ENCODE results near the gene TOB2.

Gene TOB2

DNA sequence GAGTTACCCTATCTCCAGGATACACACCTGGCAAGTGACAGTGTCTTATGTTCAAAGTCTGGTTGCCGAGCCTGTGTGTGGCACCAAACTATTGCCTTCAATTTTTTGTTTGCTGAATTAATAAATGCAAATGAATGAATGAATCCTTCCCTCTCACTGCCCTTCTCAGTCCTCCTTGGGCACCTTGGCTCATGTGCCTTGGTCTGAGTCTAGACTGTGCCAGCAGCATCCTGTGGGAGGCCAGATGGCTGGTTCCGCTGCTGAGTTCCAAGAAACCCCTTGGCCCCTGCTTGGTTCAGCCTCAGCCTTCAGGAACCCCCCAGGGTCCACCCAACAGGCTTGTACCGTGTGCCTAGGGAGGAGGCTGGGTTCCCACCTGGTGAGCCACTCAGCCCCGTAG lies 31.0 kb downstream of the TOB2 start:
- Histone ChIP-seq H3K27ac (ENCODE audit: poor library complexity, severe bottlenecking) (no peak overlapping the region), H3K36me3 (ENCODE audit: low read depth) (no peaks in the 10 kb centered on the region), H3K4me3 (ENCODE audit: severe bottlenecking) (no peak overlapping the region), H3K9me3 (ENCODE audit: severe bottlenecking) (no peaks in the 10 kb centered on the region), H3K27me3 (ENCODE audit: insufficient read depth, poor library complexity, severe bottlenecking) (no peaks in the 10 kb centered on the region), H3K4me1 (ENCODE audit: insufficient read depth, poor library complexity, severe bottlenecking) (no peaks in the 10 kb centered on the region)
- DNase-seq (ENCODE audit: low spot score) (no peak), ATAC-seq (ENCODE audit: low read depth) (no peak)
- TF ChIP-seq, protein P1, sequence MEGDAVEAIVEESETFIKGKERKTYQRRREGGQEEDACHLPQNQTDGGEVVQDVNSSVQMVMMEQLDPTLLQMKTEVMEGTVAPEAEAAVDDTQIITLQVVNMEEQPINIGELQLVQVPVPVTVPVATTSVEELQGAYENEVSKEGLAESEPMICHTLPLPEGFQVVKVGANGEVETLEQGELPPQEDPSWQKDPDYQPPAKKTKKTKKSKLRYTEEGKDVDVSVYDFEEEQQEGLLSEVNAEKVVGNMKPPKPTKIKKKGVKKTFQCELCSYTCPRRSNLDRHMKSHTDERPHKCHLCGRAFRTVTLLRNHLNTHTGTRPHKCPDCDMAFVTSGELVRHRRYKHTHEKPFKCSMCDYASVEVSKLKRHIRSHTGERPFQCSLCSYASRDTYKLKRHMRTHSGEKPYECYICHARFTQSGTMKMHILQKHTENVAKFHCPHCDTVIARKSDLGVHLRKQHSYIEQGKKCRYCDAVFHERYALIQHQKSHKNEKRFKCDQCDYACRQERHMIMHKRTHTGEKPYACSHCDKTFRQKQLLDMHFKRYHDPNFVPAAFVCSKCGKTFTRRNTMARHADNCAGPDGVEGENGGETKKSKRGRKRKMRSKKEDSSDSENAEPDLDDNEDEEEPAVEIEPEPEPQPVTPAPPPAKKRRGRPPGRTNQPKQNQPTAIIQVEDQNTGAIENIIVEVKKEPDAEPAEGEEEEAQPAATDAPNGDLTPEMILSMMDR (IDR thresholded peaks at IDR 0.05; ENCODE audit: poor library complexity, severe bottlenecking), result no peak

DNA sequence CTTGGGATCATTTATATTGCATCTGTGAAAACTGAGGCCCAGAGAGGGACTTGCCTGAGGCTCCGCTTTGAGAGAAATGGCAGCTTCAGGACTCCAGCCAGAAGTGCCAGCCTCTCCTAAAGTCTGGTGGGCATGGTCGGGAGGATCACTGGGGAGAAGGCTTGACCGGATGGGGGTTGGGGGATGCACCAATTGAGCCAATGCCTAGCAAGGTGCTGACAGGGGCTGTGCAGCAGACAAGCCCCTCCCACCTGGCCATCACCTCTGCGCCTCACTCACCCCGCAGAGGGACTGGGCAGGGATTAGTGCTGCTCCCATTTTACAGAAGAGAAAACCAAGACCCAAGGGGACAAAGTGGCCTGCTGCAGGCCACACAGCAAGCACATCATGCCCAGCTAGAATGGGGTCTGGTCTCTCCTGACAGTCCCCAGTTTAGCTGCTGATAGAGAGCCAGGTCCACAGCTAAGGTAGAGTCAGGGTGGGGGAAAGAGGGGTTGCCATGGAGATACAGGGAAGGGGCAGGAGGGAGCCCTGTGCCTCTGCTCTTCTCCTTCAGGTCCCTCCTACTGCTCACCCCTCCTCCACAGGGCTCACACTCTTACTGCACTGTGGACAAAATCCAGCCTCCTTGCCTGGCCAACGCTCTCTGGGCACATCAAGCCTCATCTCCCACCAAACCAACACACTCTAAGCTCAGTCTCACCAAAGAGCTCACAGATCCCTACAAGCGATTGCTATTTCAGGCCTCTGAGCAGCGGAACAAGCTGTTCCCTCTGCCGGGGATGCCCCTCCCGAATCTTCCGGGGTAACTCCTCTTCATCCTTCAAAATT lies 35.4 kb downstream of the TOB2 start:
- DNase-seq (ENCODE audit: low spot score), result no peak
- TF ChIP-seq, protein P1 (IDR thresholded peaks at IDR 0.05; ENCODE audit: poor library complexity, severe bottlenecking), result no peak
- Histone ChIP-seq H3K27ac (ENCODE audit: poor library complexity, severe bottlenecking) (no peak overlapping the region), H3K4me1 (ENCODE audit: insufficient read depth, poor library complexity, severe bottlenecking) (no peaks in the 10 kb centered on the region), H3K36me3 (ENCODE audit: low read depth) (no peaks in the 10 kb centered on the region), H3K4me3 (ENCODE audit: severe bottlenecking) (no peak overlapping the region), H3K9me3 (ENCODE audit: severe bottlenecking) (no peaks in the 10 kb centered on the region), H3K27me3 (ENCODE audit: insufficient read depth, poor library complexity, severe bottlenecking) (no peaks in the 10 kb centered on the region)
- no peak for ATAC-seq (ENCODE audit: low read depth)

DNA sequence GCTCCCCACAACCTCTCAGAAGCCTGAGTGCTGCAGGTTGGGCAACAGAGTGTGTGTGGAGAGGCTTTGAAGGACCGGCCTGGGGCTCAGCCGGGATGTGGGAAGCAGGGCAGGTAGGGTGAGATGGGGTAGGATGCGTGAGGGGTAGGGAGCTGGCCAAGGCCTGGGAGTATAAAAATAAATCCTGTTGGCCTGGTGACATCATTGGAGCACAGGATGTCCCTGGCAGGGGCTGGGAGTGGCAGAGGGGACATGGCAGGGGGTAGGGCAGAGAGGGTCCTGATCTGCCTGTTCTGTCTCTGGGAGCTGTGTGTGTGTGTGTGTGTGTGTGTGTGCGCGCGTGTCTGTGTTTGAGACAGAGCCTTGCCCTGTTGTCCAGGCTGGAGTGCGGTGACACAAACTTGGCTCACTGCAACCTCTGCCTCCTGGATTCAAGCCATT lies 36.3 kb downstream of the TOB2 start:
- Histone ChIP-seq H3K27me3 (ENCODE audit: insufficient read depth, poor library complexity, severe bottlenecking) (no peaks in the 10 kb centered on the region), H3K4me3 (ENCODE audit: severe bottlenecking) (no peak overlapping the region), H3K36me3 (ENCODE audit: low read depth) (no peaks in the 10 kb centered on the region), H3K27ac (ENCODE audit: poor library complexity, severe bottlenecking) (no peak overlapping the region), H3K4me1 (ENCODE audit: insufficient read depth, poor library complexity, severe bottlenecking) (no peaks in the 10 kb centered on the region), H3K9me3 (ENCODE audit: severe bottlenecking) (no peaks in the 10 kb centered on the region)
- no peak for DNase-seq (ENCODE audit: low spot score)
- ATAC-seq (ENCODE audit: low read depth), result no peak
- TF ChIP-seq, protein P1 (IDR thresholded peaks at IDR 0.05; ENCODE audit: poor library complexity, severe bottlenecking), result no peak

DNA sequence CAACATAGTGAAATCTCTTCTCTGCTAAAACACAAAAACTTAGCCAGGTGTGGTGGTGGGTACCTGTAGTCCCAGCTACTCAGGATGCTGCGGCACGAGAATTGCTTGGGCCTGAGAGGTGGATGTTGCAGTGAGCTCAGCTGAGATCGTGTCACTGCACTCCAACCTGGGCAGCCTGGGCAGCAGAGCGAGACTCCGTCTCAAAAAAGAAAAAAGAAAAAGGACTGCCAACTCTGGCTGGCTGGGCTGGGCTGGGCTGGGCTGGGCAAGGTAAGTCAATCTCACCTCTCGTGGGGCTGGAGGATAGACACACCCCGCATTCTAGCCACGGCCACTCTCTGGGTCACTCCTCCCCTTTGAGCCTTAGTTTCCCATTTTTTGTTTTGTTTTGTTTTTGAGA lies 37.9 kb downstream of the TOB2 start:
- no peak overlapping the region for H3K4me3 ChIP-seq (ENCODE audit: severe bottlenecking)
- no peak overlapping the region for H3K27ac ChIP-seq (ENCODE audit: poor library complexity, severe bottlenecking)
- no peaks in the 10 kb centered on the region for H3K27me3 ChIP-seq (ENCODE audit: insufficient read depth, poor library complexity, severe bottlenecking)
- H3K9me3 ChIP-seq (ENCODE audit: severe bottlenecking), result no peaks in the 10 kb centered on the region
- TF ChIP-seq, protein P1 (IDR thresholded peaks at IDR 0.05; ENCODE audit: poor library complexity, severe bottlenecking), result no peak
- H3K36me3 ChIP-seq (ENCODE audit: low read depth), result no peaks in the 10 kb centered on the region
- no peak for DNase-seq (ENCODE audit: low spot score)
- no peaks in the 10 kb centered on the region for H3K4me1 ChIP-seq (ENCODE audit: insufficient read depth, poor library complexity, severe bottlenecking)
- ATAC-seq (ENCODE audit: low read depth), result no peak

DNA sequence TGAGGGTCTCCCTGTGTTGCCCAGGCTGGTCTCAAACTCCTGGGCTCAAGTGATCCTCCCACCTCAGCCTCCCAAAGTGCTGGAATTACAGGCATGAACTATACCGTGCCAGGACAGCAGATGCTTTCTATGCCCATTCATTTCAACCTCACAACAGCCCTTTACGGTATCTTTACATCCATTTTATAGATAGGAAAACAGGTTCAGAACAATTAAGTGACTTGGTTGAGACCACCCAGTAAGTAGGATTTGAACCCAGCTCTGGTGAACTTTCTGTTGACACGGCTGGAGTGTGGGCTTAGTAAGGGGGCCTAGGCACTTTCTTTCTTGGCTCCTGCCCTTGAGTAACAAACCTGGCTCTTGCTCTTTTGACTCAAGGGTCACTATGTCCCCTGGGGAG lies 39.2 kb downstream of the TOB2 start:
- H3K27ac ChIP-seq (ENCODE audit: poor library complexity, severe bottlenecking), result no peak overlapping the region
- H3K4me3 ChIP-seq (ENCODE audit: severe bottlenecking), result no peak overlapping the region
- ATAC-seq (ENCODE audit: low read depth) (no peak), DNase-seq (ENCODE audit: low spot score) (no peak)
- H3K9me3 ChIP-seq (ENCODE audit: severe bottlenecking), result no peaks in the 10 kb centered on the region
- H3K36me3 ChIP-seq (ENCODE audit: low read depth), result no peaks in the 10 kb centered on the region
- TF ChIP-seq, protein P1 (IDR thresholded peaks at IDR 0.05; ENCODE audit: poor library complexity, severe bottlenecking), result no peak
- no peaks in the 10 kb centered on the region for H3K4me1 ChIP-seq (ENCODE audit: insufficient read depth, poor library complexity, severe bottlenecking)
- H3K27me3 ChIP-seq (ENCODE audit: insufficient read depth, poor library complexity, severe bottlenecking), result no peaks in the 10 kb centered on the region
